T-helper 1 cell (primary cell): ENCODE measurements around the gene AMOTL1.

ENCODE experiments used
- DNase-seq, 5 donors: peaks; one replicate each; pipeline ENCODE4 v3.0.0-alpha.2; 2012 to 2020
- total RNA-seq, 4 donors: gene quantifications; one replicate each; lab custom pipeline; 2026; lab: John Stamatoyannopoulos, UW

AMOTL1 gene
- total RNA-seq, result 0 to 0.54 (median 0.19) reads per million in 4 donors

GRCh38 chr11:94767701-94768601 lies at the start of gene AMOTL1:
TSS of gene AMOTL1 (plus strand) at chr11:94768356. CDS start at chr11:94768512, 156 bp downstream.
- peak in 2 of 5 donors; percentile 12 to 14 for DNase-seq

- no peak for DNase-seq
Measured at GRCh38 chr11:94719876-94720275, 48.3 kb upstream of the AMOTL1 start.

- DNase-seq, result no peak
Measured at GRCh38 chr11:94721565-94722292, 46.4 kb upstream of the AMOTL1 start.

GRCh38 chr11:94722735-94723134 lies 45.4 kb upstream of the AMOTL1 start:
- no peak for DNase-seq

- no peak for DNase-seq
Measured at GRCh38 chr11:94725097-94725496, 43.1 kb upstream of the AMOTL1 start.

- DNase-seq, result no peak
Measured at GRCh38 chr11:94727819-94728218, 40.3 kb upstream of the AMOTL1 start.

GRCh38 chr11:94728541-94728940 lies 39.6 kb upstream of the AMOTL1 start:
- no peak for DNase-seq

- DNase-seq, result no peak
Measured at GRCh38 chr11:94728966-94729751, 39.0 kb upstream of the AMOTL1 start.

- no peak for DNase-seq
Measured at GRCh38 chr11:94730153-94730552, 38.0 kb upstream of the AMOTL1 start.

- no peak for DNase-seq
Measured at GRCh38 chr11:94731880-94732601, 36.1 kb upstream of the AMOTL1 start.

GRCh38 chr11:94732617-94733281 lies 35.4 kb upstream of the AMOTL1 start:
- DNase-seq, result no peak

- peak in 1 of 5 donors; percentile 7 for DNase-seq
Measured at GRCh38 chr11:94734563-94735275, 33.4 kb upstream of the AMOTL1 start.

GRCh38 chr11:94735907-94736306 lies 32.2 kb upstream of the AMOTL1 start:
- no peak for DNase-seq

- DNase-seq, result no peak
Measured at GRCh38 chr11:94737171-94737611, 31.0 kb upstream of the AMOTL1 start.

- no peak for DNase-seq
Measured at GRCh38 chr11:94738746-94739145, 29.4 kb upstream of the AMOTL1 start.

GRCh38 chr11:94739331-94739730 lies 28.8 kb upstream of the AMOTL1 start:
- DNase-seq, result no peak

GRCh38 chr11:94740083-94741021 lies 27.8 kb upstream of the AMOTL1 start:
- no peak for DNase-seq

- DNase-seq, result no peak
Measured at GRCh38 chr11:94741022-94741679, 27.0 kb upstream of the AMOTL1 start.

GRCh38 chr11:94742665-94743064 lies 25.5 kb upstream of the AMOTL1 start:
- DNase-seq, result no peak
